CD4-positive, CD25-positive, alpha-beta regulatory T cell (primary cell): Measurements from ENCODE around the gene SERPING1. TPM values are rescaled to one million over a fixed set of nuclear protein-coding genes. Genes with fewer than 3 reads are reported as not detected.

Experiments used
- ATAC-seq, 2 donors: fragments of 150-1000 bp; cut with Tn5 transposase; one replicate each; pipeline ENCODE4 v1.10.0; 2021; ENCODE audit warnings: low read depth in 2 of 2, moderate number of reproducible peaks in 2 of 2, moderate library complexity in 1 of 2
- DNase-seq, 3 donors: peaks; one replicate each; pipeline versions ENCODE4 v3.0.0 to v3.0.0-alpha.2; 2012 to 2022; ENCODE audit warnings: mixed read lengths in 1 of 3
- H3K27ac ChIP-seq: one replicate; pipeline ENCODE4 v1.7.0; 2013; ENCODE audit warnings: mild to moderate bottlenecking, low read length; ENCODE audit not compliant: insufficient read depth, poor library complexity, severe bottlenecking
- H3K27me3 ChIP-seq: one replicate; pipeline ENCODE4 v1.7.0; 2013; ENCODE audit warnings: low read length; ENCODE audit not compliant: control insufficient read depth, insufficient read depth
- H3K36me3 ChIP-seq: one replicate; pipeline ENCODE4 v1.7.0; 2013; ENCODE audit warnings: mild to moderate bottlenecking, low read length, moderate library complexity; ENCODE audit not compliant: control insufficient read depth, insufficient read depth
- H3K4me1 ChIP-seq: 2 replicates; pipeline ENCODE4 v1.7.0; 2013; ENCODE audit warnings: mild to moderate bottlenecking, low read length; ENCODE audit not compliant: insufficient read depth, control insufficient read depth, poor library complexity, severe bottlenecking
- H3K4me3 ChIP-seq: one replicate; pipeline ENCODE4 v1.7.0; 2013; ENCODE audit warnings: low read depth, mild to moderate bottlenecking, low read length, moderate library complexity
- H3K9me3 ChIP-seq, 2 experiments: 1 replicate in 1 of 2; 2 replicates in 1 of 2; pipeline ENCODE4 v1.7.0; 2013; ENCODE audit warnings: low read length in 2 of 2, mild to moderate bottlenecking in 1 of 2, moderate library complexity in 1 of 2; ENCODE audit not compliant: control insufficient read depth in 2 of 2
- H3K27ac Mint-ChIP-seq, 3 donors: one replicate each; pipeline ENCODE4 v1.8.0; 2020 to 2022; ENCODE audit warnings: mild to moderate bottlenecking in 3 of 3, mixed read lengths in 3 of 3, moderate library complexity in 2 of 3
- H3K27me3 Mint-ChIP-seq: one replicate; pipeline ENCODE4 v1.8.0; 2022; ENCODE audit warnings: mild to moderate bottlenecking, mixed read lengths
- H3K36me3 Mint-ChIP-seq: one replicate; pipeline ENCODE4 v1.8.0; 2020; ENCODE audit warnings: mixed read lengths
- H3K4me1 Mint-ChIP-seq, 4 donors: one replicate each; pipeline ENCODE4 v1.8.0; 2020 to 2022; ENCODE audit warnings: mixed read lengths in 4 of 4, mild to moderate bottlenecking in 1 of 4
- H3K4me3 Mint-ChIP-seq, 4 donors: one replicate each; pipeline ENCODE4 v1.8.0; 2020 to 2022; ENCODE audit warnings: mild to moderate bottlenecking in 4 of 4, mixed read lengths in 4 of 4, moderate library complexity in 3 of 4
- H3K9me3 Mint-ChIP-seq, 7 donors: one replicate each; pipeline ENCODE4 v1.8.0; 2020 to 2022; ENCODE audit warnings: mixed read lengths in 7 of 7, mild to moderate bottlenecking in 3 of 7, moderate library complexity in 2 of 7
- polyA plus RNA-seq, 4 donors: library from polyadenylated mRNA; unstranded; fragments of 300-500 nt; fragmentation: Illumina TruSeq; gene quantifications; one replicate each; pipeline ENCODE4 v1.2.3, GENCODE V29; 2021
- total RNA-seq: library from RNA; stranded (reverse); gene quantifications from one replicate; pipeline ENCODE4 v1.2.3, GENCODE V29; 2022

SERPING1 gene
- total and polyA plus RNA-seq, 5 donors from 2014 or later = 1.1 TPM; not detected in 4

GRCh38 chr11:57646799-57647303 lies 49.4 kb downstream of the SERPING1 start:
- H3K27me3 ChIP-seq = peaks cover 33% of the 10 kb centered on the region
- H3K4me1 Mint-ChIP-seq = peaks cover 0 to 34% (median 21%) of the 10 kb centered on the region in 4 donors
- no peak overlapping the region for H3K4me3 ChIP-seq
- no peak overlapping the region for H3K27ac ChIP-seq
- no peaks in the 10 kb centered on the region for H3K36me3 ChIP-seq
- no peaks in the 10 kb centered on the region for H3K9me3 ChIP-seq
- peaks cover 24% of the 10 kb centered on the region for H3K4me1 ChIP-seq
- H3K4me3 Mint-ChIP-seq = peak overlapping the region in 2 of 4 donors; percentile 24 to 52
- H3K9me3 Mint-ChIP-seq = peaks cover 0 to 4% (median 0%) of the 10 kb centered on the region in 7 donors
- H3K27ac Mint-ChIP-seq = no peak overlapping the region
- no peaks in the 10 kb centered on the region for H3K36me3 Mint-ChIP-seq
- ATAC-seq (no peak), DNase-seq (no peak)
- peaks cover 77% of the 10 kb centered on the region for H3K27me3 Mint-ChIP-seq

- Mint-ChIP-seq H3K27me3 (peaks cover 77% of the 10 kb centered on the region), H3K27ac (no peak overlapping the region), H3K4me1 (peaks cover 0 to 34% (median 21%) of the 10 kb centered on the region in 4 donors), H3K4me3 (no peak overlapping the region), H3K9me3 (peaks cover 0 to 4% (median 0%) of the 10 kb centered on the region in 7 donors), H3K36me3 (no peaks in the 10 kb centered on the region)
- H3K4me1 ChIP-seq = peaks cover 24% of the 10 kb centered on the region
- ATAC-seq (no peak), DNase-seq (no peak)
- H3K4me3 ChIP-seq = no peak overlapping the region
- H3K27ac ChIP-seq = no peak overlapping the region
- no peaks in the 10 kb centered on the region for H3K36me3 ChIP-seq
- peaks cover 33% of the 10 kb centered on the region for H3K27me3 ChIP-seq
- H3K9me3 ChIP-seq = no peaks in the 10 kb centered on the region
Measured at GRCh38 chr11:57647372-57647771, 49.9 kb downstream of the SERPING1 start.

- no peak overlapping the region for H3K27ac ChIP-seq
Measured at GRCh38 chr11:57647960-57648800, 50.7 kb downstream of the SERPING1 start.

GRCh38 chr11:57648801-57649735 lies 51.6 kb downstream of the SERPING1 start:
- Histone ChIP-seq H3K4me3 (peak overlapping the region; percentile 71), H3K27me3 (peaks cover 33% of the 10 kb centered on the region), H3K27ac (peak overlapping the region; percentile 18), H3K4me1 (peaks cover 24% of the 10 kb centered on the region), H3K36me3 (no peaks in the 10 kb centered on the region), H3K9me3 (no peaks in the 10 kb centered on the region)
- Mint-ChIP-seq H3K4me1 (peaks cover 0 to 41% (median 21%) of the 10 kb centered on the region in 4 donors), H3K27ac (peak overlapping the region; percentile 43 to 93 (median 91)), H3K27me3 (peaks cover 62% of the 10 kb centered on the region), H3K36me3 (no peaks in the 10 kb centered on the region), H3K4me3 (peak overlapping the region; percentile 56 to 87 (median 82)), H3K9me3 (peaks cover 0 to 4% (median 0%) of the 10 kb centered on the region in 7 donors)
- no peak for DNase-seq
- ATAC-seq = no peak

More at GRCh38 chr11:57647960-57648800, 50.7 kb downstream of the SERPING1 start:
- no peak for DNase-seq
- Mint-ChIP-seq H3K27ac (peak overlapping the region in 2 of 3 donors; percentile 46 to 91), H3K9me3 (peaks cover 0 to 4% (median 0%) of the 10 kb centered on the region in 7 donors), H3K36me3 (no peaks in the 10 kb centered on the region), H3K27me3 (peaks cover 69% of the 10 kb centered on the region), H3K4me1 (peaks cover 0 to 40% (median 21%) of the 10 kb centered on the region in 4 donors), H3K4me3 (peak overlapping the region; percentile 53 to 84 (median 71))
- Histone ChIP-seq H3K36me3 (no peaks in the 10 kb centered on the region), H3K9me3 (no peaks in the 10 kb centered on the region), H3K4me3 (no peak overlapping the region), H3K4me1 (peaks cover 24% of the 10 kb centered on the region), H3K27me3 (peaks cover 33% of the 10 kb centered on the region)
- no peak for ATAC-seq

GRCh38 chr11:57649826-57650738 lies 52.6 kb downstream of the SERPING1 start, which contains the start of gene YPEL4:
YPEL4 (minus strand) TSS chr11:57649912; CDS start chr11:57647107, 2,805 bp downstream.
- peaks cover 0 to 41% (median 18%) of the 10 kb centered on the region in 4 donors for H3K4me1 Mint-ChIP-seq
- Histone ChIP-seq H3K4me3 (peak within 1 kb of the TSS; percentile 71), H3K27me3 (peaks cover 31% of the 10 kb centered on the region), H3K27ac (peak within 1 kb of the TSS; percentile 18), H3K4me1 (peaks cover 24% of the 10 kb centered on the region), H3K36me3 (no peaks in the 10 kb centered on the region), H3K9me3 (no peaks in the 10 kb centered on the region)
- ATAC-seq (peak; percentile 83 to 88), DNase-seq (peak; percentile 63 to 76 (median 64))
- peaks cover 52% of the 10 kb centered on the region for H3K27me3 Mint-ChIP-seq
- H3K36me3 Mint-ChIP-seq = no peaks in the 10 kb centered on the region
- peaks cover 0 to 4% (median 0%) of the 10 kb centered on the region in 7 donors for H3K9me3 Mint-ChIP-seq
- H3K4me3 Mint-ChIP-seq = peak within 1 kb of the TSS; percentile 78 to 87 (median 82)
- H3K27ac Mint-ChIP-seq = peak within 1 kb of the TSS; percentile 85 to 93 (median 91)

GRCh38 chr11:57650739-57651090 lies 53.2 kb downstream of the SERPING1 start:
- H3K36me3 Mint-ChIP-seq = no peaks in the 10 kb centered on the region
- H3K4me1 ChIP-seq = peaks cover 24% of the 10 kb centered on the region
- no peaks in the 10 kb centered on the region for H3K9me3 ChIP-seq
- DNase-seq (no peak), ATAC-seq (no peak)
- H3K27me3 ChIP-seq = peaks cover 25% of the 10 kb centered on the region
- peak overlapping the region in 1 of 4 donors; percentile 79 for H3K4me3 Mint-ChIP-seq
- H3K36me3 ChIP-seq = no peaks in the 10 kb centered on the region
- peaks cover 0 to 4% (median 0%) of the 10 kb centered on the region in 7 donors for H3K9me3 Mint-ChIP-seq
- H3K4me1 Mint-ChIP-seq = peaks cover 0 to 41% (median 17%) of the 10 kb centered on the region in 4 donors
- H3K27me3 Mint-ChIP-seq = peaks cover 46% of the 10 kb centered on the region
- peak overlapping the region in 2 of 3 donors; percentile 47 to 71 for H3K27ac Mint-ChIP-seq
- no peak overlapping the region for H3K4me3 ChIP-seq
- no peak overlapping the region for H3K27ac ChIP-seq
